ENCODE results near the gene WBP1L.
"Not testable (repeated sequence)": the region's sequence is repeated elsewhere in the genome, so short reads cannot be mapped to it uniquely, and the experiment has no call there.

Gene WBP1L

DNA sequence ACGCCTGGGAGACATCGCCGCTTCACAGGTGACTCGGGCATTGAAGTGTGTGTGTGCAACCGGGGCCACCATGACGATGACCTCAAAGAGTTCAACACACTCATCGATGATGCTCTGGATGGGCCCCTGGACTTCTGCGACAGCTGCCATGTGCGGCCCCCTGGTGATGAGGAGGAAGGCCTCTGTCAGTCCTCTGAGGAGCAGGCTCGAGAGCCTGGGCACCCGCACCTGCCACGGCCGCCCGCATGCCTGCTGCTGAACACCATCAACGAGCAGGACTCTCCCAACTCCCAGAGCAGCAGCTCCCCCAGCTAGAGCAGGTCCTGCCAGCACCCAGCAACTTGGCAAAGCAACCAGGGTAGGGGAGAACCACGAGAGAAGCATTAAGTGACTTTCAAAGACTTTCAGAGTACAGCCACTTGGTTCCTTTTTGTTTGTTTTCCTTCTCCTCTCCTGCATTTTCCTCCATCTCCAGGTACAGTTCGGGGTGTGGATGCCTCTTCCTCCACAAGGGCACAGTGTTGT, 69.3 kb downstream of the WBP1L start:
- ATAC-seq, result no peak

DNA sequence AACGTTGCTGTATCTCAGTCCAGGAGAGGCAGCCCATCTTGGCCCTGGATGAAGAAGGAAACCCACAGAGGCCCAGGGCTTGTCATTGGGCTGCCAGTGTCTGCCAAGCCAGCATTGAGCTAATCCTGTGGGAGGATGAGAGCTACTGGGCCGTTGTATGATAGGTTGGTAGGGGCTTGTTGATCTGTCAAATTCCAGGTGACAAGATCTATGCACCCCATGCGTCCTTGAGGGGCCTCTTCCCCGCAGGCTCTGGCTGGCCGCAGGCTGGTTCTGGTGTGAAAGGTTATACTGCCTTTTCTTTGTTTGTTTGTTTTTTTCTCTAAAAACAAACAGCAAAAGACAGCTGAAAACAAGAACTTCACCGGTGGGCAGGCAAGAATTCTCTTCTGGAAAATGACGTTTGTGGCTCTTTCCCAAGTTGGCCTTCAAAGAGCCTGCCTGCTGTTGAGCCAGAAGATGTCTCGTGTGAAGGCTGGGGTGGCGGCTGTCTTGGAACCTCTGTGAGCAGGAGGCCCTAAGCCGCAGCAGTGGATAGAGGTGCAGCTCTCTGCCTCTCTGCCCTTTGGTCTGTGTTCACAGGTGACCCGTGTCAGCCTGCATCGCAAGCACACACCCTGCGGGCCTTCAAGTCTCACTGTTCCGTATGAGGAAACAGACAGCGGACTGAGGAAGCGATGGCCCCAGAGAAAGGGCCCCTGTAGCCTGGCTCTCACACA, 70.1 kb downstream of the WBP1L start:
- no peak for ATAC-seq

DNA sequence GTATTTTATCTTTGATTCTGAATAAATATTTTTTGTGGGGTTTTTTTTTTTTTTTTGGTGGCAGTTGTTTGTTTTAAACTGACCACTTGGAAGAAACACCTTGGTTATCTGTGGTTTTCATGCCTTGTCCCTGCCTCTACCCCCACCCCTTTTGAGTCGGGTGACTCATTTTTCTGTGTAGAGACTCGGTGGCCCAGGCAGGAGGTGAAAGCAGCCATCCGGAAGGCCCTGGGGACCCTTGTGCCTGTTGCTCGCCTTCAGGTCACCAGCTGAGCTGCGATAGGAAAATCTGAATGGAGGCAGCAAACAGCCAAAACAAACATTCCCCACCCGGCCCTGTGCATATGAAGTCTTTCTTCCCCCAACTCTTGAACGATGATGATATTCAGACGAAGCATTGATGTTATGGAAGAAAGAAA, 70.7 kb downstream of the WBP1L start:
- ATAC-seq, result no peak

DNA sequence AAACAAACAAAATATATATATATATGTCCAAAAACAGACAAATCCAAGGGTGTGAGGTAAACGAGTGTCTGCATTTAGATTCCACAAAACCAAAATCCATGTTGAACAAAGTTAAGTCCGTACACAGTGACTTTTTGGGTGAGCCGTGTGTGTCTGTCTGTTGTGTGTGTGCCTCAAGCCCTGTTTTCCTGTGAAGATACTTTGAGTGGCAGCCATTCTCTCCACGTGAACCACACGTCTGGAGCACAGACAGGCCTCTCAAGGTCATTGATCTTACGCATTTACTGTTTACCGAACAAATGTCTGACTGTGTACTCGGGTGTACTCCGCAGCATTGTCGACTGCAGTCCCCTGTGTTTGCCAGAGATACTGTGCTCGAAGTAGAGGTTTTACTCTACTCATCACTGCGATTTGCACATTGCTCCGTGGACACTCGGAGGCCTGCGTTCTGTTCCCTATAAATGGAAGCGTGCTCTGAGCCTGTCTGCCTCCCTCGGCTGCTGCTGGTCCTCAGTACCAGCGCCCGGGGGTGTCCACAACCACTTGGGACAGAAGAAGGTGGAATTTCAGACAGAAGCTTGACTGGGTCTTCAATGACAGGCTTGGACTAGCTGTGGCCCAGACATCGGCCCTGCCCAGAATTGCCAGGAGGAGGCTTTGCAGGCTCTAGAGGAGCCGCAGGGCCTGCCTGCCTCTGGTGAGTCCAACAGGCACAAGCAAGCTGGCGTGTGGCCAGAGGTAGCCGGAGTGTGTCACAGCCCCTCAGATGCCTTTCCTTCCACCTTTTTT, 71.3 kb downstream of the WBP1L start:
- ATAC-seq, result no peak

DNA sequence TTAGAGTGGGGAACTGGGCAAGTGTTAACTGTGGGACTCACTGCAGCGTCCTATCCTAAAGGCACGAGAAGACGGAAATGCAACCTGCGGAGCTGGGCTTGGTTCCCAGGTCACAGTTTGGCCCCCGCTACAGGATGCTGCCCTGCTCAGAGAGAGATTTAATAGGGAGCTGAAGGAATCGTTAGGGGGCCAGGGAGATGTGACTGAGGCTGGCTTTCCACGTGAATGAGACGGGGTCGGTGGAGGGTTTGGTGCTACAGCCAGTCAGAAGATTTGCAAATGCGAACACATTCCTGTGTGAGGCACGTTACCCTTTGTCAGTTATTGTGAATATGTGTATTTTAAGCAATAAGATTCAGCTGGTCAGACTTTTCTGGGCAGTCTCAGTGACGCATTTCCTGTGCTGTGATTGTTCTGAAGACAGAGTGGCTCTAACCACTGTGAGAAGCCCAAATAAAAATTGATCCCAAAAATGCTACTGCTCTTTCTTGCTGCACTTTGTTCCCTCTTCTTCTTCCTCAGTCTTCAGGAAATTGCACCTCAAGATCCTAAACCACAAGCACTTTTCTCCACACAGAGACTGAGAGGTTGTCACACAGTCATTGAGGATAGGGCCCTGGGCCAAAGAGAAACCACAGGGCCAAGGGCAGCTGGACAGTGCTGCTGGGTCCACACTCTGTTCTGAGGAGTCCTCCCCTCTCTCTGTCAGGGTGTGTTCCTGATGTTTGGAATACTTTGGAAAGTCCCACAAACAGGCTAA, 72.2 kb downstream of the WBP1L start:
- no peak for ATAC-seq

DNA sequence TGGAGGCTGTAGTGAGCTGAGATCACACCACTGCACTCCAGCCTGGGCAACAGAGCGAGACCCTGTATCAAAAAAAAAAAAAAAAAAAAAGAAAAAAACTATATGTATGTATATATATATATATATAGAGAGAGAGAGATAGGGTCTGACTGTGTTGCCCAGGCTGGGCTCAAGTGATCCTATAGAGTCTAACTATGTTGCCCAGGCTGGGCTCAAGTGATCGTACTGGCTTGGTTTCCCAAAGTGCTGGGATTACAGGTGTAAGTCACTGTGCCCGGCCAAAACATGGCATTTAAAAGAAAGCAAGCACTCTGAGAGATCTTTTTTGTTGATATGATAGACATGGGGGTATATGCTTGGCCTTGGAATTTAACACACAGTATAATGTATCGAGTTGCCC, 73.4 kb downstream of the WBP1L start:
- ATAC-seq, result no peak

DNA sequence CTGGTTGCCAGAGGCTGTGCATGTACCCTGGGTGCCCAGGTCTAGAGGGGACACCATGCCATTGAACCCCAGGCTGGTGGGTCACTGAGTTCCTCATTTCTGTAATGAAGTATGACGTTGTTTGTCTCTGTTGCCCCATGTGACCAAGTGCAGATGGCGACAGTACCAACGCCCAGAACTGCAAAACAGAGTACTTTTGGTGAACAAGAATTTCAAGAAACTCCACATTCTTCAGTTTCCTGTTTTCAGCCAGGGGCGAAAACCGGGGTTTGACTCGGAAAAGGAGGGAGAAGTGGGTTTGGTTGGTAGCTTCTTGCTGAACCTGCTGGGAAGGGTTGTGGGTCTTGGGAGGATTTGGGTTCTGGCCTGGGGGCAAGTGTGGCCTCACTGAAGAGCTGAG, 75.3 kb downstream of the WBP1L start:
- no peak for ATAC-seq

DNA sequence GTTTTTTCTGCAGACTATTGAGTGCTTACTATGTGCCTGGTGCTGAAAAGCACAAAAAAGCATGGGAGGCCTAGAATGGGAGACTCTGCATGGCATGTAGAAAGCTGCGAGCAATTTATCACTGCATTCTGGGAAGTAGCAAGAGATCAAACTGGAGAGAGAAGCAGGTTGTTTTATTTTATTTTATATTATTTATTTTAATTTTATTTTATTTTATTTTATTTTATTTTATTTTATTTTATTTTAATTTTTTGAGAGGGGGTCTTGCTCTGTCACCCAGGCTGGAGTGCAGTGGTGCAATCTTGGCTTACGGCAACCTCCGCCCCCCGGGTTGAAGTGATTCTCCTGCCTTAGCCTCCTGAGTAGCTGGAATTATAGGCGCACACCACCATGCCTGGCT, 76.3 kb downstream of the WBP1L start:
- not testable (repeated sequence) for ATAC-seq

DNA sequence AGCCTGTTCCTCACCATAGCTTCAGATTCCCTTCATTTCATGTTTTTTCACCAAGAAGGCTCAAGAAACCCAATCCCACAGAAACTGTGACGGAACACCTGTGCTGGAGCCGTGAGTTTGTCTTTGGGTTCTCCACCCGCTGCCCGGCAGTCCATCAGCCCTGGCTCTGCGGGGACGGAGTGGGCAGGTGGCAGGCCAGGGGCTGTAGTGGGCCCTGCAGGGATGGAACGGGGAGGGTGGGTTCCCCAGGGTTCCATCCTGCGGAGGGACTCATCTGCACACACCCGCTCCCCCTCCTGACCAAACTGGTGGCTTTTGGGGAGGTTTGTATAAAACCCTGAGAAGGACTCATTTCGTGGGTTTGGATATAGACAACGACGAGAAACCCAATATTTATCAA, 78.5 kb downstream of the WBP1L start:
- ATAC-seq, result no peak

DNA sequence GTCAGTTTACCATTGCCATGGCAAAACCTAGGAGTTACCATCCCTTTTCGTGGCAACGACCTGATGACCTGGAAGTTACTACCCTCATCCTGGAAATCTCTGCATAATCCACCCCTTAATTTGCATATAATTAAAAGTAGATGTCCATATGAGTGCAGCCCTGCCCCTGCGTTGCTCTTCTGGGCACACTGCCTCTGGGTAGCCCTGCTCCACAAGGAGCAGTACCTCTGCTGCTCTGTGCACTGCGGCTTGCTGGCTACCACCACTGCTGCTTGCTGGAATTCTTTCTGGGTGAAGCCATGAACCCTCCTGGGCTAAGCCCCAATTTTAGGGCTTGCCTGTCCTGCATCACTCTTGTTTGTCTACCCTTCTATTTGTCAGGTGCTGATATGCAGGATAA, 80.9 kb downstream of the WBP1L start:
- ATAC-seq, result no peak

DNA sequence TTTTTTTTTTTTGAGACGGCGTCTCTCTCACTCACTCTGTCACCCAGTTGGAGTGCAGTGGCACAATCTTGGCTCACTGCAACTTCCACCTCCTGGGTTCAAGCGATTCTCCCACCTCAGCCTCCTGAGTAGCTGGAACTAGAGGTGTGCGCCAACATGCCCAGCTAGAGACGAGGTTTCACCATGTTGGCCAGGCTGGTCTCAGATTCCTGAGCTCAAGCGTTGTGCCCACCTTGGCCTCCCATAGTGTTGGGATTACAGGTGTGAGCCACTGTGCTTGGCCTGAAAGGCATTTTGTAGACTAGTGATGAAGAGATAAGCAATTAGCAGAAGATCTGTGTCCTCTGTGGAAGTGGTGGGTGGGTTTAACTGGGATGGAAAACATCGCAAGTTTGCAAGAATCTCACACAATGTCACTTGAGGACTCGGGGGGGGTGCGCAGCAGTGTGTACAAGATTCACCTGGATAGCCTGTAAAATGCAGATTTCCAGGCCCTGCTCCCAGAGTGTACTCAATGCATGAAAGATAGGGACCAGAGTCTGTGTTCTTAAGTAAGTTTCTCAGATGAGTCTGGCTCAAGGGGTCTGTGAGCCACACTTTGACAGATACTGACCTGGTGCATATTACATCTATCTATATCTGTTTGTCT, 82.5 kb downstream of the WBP1L start:
- no peak for ATAC-seq

DNA sequence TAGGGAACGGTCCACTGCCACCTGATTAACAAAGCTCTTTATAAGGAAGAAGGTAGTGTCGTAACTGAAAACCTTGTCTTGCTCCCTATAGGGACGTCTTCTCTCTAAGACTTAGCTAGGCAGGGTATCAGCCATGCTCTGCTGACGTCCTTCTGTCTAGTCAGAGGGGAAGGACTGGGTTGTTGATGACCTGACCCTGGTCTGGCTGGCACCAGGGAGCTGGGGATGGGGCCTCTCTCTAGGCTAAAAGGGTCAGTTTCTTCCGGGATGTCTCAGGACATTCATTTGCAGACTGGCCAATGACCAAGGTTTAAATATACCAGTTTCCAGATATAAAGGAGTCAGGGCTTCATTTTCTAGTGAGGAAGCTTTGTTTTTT, 83.8 kb downstream of the WBP1L start:
- no peak for ATAC-seq

DNA sequence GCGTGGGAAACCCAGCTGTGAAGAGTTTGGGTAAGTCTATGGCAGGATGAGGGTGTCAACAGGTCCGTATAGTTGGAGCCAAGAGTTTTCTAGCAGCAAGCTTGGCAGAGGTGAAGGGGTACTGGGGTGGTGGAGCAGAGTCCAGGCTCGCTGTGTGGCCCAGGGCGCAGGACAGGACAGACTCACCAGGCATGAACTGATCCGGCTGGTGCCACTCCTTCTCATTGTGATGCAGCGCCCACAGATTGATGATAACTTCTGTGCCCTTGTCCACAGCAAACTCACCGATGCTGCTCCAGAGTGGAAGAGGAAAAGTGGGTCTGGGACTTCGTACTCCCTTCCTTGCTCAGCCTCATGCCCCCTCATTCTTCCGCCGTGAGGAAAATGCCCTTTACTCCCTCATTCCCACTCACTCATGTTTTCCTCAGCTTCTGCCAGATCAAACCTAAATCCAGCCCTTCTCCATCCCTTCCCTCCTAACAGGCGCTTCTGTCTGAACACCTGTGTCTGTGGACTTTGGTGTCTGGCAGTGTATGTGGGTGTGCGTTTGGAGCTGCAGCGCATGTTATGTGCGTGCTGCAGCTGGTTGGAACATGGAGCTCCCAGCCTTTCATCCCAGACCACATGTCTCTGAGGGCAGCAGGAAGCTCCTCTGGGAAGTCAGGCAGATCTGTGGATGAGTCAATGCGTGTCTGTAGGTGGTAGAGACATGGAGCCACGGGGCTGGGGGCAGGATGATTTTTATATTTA, 87.7 kb downstream of the WBP1L start:
- no peak for ATAC-seq

DNA sequence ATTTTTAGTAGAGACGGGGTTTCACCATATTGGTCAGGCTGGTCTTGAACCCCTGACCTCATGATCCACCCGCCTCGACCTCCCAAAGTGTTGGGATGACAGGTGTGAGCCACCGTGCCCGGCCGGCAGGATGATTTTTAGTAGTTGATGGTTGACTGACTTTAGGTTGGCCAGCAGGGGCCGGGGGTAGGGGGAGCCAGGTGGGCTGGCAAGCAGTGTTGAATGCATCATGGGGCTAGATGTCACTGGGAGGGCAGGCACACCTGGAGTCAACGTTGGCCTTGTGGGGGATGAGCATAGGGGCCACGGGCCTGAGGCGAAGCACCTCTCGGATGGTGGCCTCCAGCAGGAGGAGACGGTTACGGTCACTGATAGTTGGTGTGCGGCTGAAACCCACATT, 88.5 kb downstream of the WBP1L start:
- no peak for ATAC-seq

DNA sequence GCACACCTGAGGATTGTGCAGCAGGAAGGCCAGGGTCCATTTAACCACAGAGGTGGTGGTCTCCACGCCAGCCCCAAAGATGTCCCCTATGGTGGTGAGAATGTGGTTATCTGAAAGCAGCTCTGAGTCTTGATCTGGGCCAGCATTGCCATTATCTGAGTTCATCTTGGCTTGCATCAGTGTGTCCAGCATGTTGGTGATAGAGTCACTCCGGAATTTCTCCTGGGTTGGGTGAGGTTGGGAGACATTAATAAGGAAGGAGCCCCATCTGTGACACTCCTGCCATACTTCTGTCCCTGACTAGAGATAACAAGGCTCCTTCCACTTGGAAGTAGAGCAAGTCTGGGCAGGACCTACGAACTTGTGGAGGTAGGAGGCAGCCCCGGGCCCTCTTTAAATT, 89.2 kb downstream of the WBP1L start:
- ATAC-seq, result no peak

DNA sequence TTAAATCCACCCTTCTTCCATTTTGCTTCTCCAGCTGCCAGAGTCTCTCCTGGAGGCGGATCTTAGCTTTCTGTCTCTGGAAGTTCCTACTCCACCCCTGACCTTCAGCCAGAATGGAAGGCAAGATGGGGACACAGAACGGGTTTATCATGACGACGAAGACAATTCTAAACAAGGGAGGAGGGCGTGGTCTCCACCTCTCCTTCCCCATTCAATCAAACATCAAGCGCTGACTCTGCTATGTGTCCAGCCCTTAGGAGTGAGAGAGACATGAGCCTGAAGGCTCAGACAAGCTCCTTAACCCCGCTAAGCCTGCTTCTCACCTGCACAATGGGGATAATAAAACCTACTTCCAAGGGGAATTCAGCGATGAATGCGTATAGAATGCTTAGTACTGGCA, 90.4 kb downstream of the WBP1L start:
- no peak for ATAC-seq

DNA sequence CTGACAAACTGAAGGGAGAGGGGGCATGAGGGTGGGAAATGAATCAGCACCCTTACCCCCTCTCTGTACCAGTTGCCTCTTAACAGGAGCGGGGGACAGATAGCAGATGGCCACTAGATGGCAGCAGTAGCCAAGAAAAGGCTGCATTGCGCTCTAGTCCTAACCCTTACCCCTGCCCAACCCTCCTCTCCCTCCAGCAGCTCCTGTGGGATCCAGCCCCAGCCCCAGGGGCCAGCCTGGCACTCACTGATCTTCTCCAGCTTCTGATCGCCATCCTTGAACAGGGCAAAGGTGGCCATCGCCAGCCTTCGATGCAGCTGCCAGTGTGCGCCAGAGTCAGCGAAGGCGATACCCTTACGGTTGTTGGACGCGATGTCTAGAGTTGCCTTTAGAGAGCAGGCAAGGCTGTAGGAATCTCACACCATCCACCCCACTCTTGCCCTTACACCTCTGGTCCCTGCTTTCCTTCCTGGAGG, 91.3 kb downstream of the WBP1L start:
- ATAC-seq, result peak; percentile 92 to 96

DNA sequence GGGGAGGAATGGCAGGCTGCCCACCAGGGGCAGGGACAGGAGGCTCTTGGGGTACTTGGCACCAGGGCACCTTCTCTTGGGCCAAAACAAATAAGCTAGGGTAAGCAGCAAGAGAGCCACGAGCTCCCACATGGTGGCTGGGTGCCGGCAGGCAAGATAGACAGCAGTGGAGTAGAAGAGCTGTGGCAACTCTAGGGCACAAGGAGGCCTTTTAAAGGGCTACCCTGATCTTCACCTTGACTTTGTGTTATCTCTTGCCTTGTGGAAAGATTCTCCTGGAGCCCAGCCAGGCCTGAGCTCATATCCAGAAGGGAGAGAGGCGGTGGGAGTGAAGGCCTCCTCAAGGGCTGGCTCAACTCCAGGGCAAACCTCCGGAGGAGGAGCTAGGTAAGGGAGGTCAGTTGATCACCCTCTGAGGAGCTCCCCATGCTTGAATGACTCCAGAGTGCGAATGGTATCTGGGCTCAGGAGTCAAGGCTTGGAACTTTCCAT, 93.5 kb downstream of the WBP1L start, which contains the start of gene CYP17A1:
TSS of gene CYP17A1 (minus strand) at position 184 of the 492 bp plus-strand sequence. CDS start at position 132, 52 bp downstream.
- ATAC-seq, result no peak

DNA sequence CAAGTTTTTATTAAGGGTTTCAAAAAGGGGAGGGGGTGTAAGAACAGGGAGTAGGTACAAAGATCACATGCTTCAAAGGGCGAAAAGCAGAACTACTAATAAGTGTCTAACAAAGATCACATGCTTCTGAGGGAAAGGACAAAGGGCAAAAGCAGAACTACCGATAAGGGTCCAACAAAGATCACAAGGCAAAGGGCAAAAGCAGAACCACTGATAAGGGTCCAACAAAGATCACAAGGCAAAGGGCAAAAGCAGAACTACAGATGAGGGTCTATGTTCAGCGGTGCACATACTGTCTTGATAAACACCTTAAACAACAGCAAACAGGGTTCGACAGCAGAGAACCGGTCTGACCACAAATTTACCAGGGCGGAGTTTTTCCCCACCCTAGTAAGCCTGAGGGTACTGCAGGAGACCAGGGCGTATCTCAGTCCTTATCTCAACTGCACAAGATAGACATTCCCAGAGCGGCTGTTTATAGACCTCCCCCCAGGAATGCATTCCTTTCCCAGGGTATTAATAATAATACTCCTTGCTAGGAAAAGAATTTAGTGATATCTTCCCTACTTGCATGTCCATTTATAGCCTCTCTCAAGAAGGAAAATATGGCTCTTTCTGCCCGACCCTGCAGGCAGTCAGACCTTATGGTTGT, 94.7 kb downstream of the WBP1L start:
- not testable (repeated sequence) for ATAC-seq

DNA sequence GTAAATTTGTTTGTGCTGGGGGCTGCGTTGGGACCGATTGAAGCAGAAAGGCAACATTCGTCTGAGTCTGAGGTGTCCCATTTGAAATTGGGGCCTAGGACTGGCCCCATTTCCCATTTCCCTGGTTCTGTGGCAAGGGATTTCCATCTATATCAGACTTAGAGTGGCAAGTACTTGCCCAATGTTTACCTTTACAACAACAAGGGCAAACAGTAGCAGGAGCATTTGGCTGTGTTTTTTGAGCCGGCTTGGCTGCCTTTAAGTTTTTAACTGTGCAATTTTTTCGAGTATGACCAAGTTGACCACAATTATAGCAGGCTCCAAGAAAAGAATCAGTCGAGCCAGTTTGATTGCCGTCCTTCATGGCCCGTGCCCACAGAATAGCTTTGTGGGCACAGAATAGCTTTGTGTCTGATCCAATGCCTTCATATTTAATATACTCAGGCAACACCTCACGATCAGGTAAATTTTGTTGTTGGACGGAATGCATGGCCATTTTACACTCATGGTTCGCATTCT, 98.1 kb downstream of the WBP1L start:
- ATAC-seq, result no peak

DNA sequence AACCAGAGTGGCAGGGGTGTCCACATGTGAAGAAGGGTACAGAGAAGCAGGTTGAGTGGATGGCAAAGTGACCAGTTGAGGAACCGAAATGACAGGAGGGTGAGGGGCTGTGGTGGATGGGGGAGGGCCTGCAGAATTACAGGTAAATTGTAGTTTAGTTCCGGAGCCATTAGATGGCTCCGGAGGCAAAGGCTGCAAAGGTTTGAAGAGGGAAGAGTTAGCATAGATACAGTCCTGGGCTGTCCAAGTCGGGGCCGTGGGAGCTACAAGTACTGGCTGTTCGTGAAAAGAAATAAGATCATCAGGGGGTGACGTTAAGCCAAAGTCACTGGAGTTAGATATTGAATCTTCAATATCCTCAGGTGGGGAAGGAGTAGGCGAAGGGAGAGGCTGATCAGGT, 99.4 kb downstream of the WBP1L start:
- not testable (repeated sequence) for ATAC-seq

All from activated CD4-positive, CD25-positive, alpha-beta regulatory T cell treated with anti-CD3 and anti-CD28 coated beads, Interleukin-2, amount 50 U/mL, for 24 hours (primary cell).